Ovary (tissue), 9 donors: ENCODE data around the gene DDRGK1. TPM values are rescaled to one million over a fixed set of nuclear protein-coding genes. Genes with fewer than 3 reads are reported as not detected.

Source experiments
- DNase-seq, 5 donors: peaks; one replicate each; pipeline ENCODE4 v3.0.0-alpha.2; 2019 to 2020
- H3K27ac ChIP-seq, 2 donors: fragments of 200-600 bp; one replicate each; pipeline versions ENCODE4 v1.5.1 to v1.8.0; 2019 to 2022
- H3K27me3 ChIP-seq: fragments of 200-600 bp; one replicate; pipeline ENCODE4 v1.8.0; 2022
- H3K36me3 ChIP-seq: fragments of 200-600 bp; sonication (generic); one replicate; pipeline ENCODE4 v1.5.1; 2019
- H3K4me1 ChIP-seq: one replicate; pipeline ENCODE4 v1.8.1; 2013; ENCODE audit warnings: mild to moderate bottlenecking, moderate library complexity; ENCODE audit not compliant: insufficient read depth
- H3K4me3 ChIP-seq: fragments of 200-600 bp; sonication (generic); one replicate; pipeline ENCODE4 v1.5.1; 2017
- H3K9me3 ChIP-seq, 2 donors: fragments of 200-600 bp in 1 of 2; sonication (generic) in 1 of 2; one replicate each; pipeline versions ENCODE4 v1.5.1 to v1.8.1; 2013 to 2019; ENCODE audit warnings: mild to moderate bottlenecking in 1 of 2, moderate library complexity in 1 of 2
- CTCF ChIP-seq, 3 donors: fragments of 450-650 bp in 2 of 3; fragments of 200-600 bp in 1 of 3; IDR thresholded peaks; one replicate each; pipeline versions ENCODE4 v1.5.1 to v1.8.0; 2016 to 2022; ENCODE audit warnings: antibody characterized with exemption in 3 of 3, mild to moderate bottlenecking in 1 of 3
- EP300 ChIP-seq: sonication (generic); formaldehyde crosslinking; IDR thresholded peaks from one replicate; pipeline ENCODE4 v1.6.1; 2017; ENCODE audit warnings: antibody characterized with exemption
- POLR2A ChIP-seq: fragments of 450-650 bp; IDR thresholded peaks from one replicate; pipeline ENCODE4 v1.6.1; 2017; ENCODE audit warnings: antibody characterized with exemption, mild to moderate bottlenecking, moderate library complexity
- WGBS, 3 donors: extraction: QIAGEN DNeasy Blood & Tissue Kit in 1 of 3; methylation state at CpG; one replicate each; pipeline versions ENCODE4 v1.1.5 to v1.1.7; 2013 to 2017; 5-methylcytosine and 5-hydroxymethylcytosine counted together
- intact Hi-C, 4 donors: fragments of 100-400 bp; cut with DNase I; formaldehyde crosslinking; loops; one replicate each; pipeline versions ENCODE4 v1.11.0 to v1.15.1; 2022 to 2023
- polyA plus RNA-seq, 2 donors: library from polyadenylated mRNA; stranded (reverse); fragments of 200-250 nt in 1 of 2; fragments of 350-450 nt in 1 of 2; fragmentation: Illumina TruSeq in 1 of 2; extraction: RNeasy Lipid Tissue Mini Kit (QIAGEN cat#74804) in 1 of 2; gene quantifications; one replicate each; pipeline ENCODE4 v1.2.3, GENCODE V29; 2013 to 2014
- total RNA-seq, 7 donors: library from RNA; depleted of rRNA in 2 of 7; stranded (reverse); fragments of >200 nt in 2 of 7; fragmentation: NEBNext Ultra II Directional in 3 of 7; extraction: Animal tissue kit (Norgen Biotek cat#: 25700) in 3 of 7; gene quantifications; one replicate each; pipeline versions ENCODE4 v1.1.0 to v1.2.4, GENCODE V29; 2016 to 2023
- donor health status: DM: no; HTN: no; CAD: no; lungs with moderate emphysema.
- donor health status: DM: no; HTN: no; CAD: no.
- donor health status: Bipolar disorder and iron deficiency.
- donor health status: DM: yes; HTN: yes; CAD: no.
- donor health status: DM: no; HTN: no; CAD: no.
- donor health status: DM: yes; HTN: yes; CAD: no.

The DDRGK1 gene
- total and polyA plus RNA-seq, 9 donors = 38.5 to 63.9 (median 52.5) TPM

- Histone ChIP-seq H3K36me3 (no peaks in the 10 kb centered on the region), H3K27me3 (no peaks in the 10 kb centered on the region), H3K9me3 (no peaks in the 10 kb centered on the region), H3K27ac (no peak overlapping the region), H3K4me1 (peaks cover 8% of the 10 kb centered on the region), H3K4me3 (no peak overlapping the region)
- 58 to 70% (median 68%) methylated on average over 5 of the region's 5 CpGs for WGBS, 3 donors
- no peak for DNase-seq
- TF ChIP-seq EP300 (no peak), CTCF (IDR thresholded peaks at IDR 0.05) (no peak), POLR2A (no peak)
- intact Hi-C loops = no loop called here
These were observed 43.0 kb downstream of the DDRGK1 start for GRCh38 chr20:3161316-3162079.

DNA sequence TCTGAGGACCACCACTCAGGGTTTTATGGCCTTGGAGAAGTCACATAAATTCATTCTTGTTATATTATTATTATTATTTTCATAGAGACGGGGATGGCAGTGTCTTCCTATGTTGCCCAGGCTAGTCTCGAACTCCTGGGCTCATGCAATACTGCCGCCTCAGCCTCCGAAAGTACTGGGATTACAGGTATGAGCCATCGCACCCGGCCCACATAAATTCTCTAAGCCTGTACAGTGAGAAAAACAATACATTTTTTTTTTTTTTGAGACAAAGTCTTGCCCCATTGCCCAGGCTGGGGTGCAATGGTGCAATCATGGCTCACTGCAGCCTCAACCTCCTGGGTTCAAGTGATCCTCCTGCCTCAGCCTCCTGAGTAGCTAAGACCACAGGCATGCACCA is 44.1 kb downstream of the DDRGK1 start:
- H3K27me3 ChIP-seq = no peaks in the 10 kb centered on the region
- WGBS, 3 donors = 84 to 91% (median 89%) methylated on average over 6 of the region's 6 CpGs
- no peak for TF ChIP-seq POLR2A
- no peak for TF ChIP-seq EP300
- no peak for TF ChIP-seq CTCF (IDR thresholded peaks at IDR 0.05)
- H3K4me1 ChIP-seq = peaks cover 8% of the 10 kb centered on the region
- no peaks in the 10 kb centered on the region for H3K9me3 ChIP-seq
- no peak for DNase-seq
- intact Hi-C loops = no loop called here
- H3K36me3 ChIP-seq = no peaks in the 10 kb centered on the region
- no peak overlapping the region for H3K4me3 ChIP-seq
- no peak overlapping the region for H3K27ac ChIP-seq

DNA sequence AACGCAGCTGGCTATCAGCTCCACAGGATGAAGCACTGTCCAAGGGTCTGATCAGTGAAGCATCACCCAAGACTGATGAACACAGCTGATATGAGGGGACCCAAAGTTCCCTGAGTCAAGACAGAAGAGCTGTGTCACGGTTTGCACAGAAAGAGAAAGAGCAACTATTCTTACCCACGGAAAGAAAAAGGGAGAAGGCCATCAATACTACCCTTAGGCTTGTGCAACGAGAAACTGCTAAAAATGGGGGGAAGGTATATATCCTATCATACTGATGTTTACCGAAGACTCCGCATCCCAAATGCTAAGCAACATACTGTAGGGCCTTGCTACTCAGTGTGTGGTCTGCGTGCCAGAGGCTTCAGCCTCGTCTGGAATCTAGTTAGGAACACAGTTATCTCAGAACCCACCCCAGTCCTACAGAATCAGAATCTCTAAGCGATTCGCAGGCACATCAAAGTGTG is 45.5 kb downstream of the DDRGK1 start:
- DNase-seq = no peak
- WGBS, 3 donors = 1 to 3% (median 1%) methylated on average over 10 of the region's 10 CpGs
- Histone ChIP-seq H3K4me1 (peaks cover 8% of the 10 kb centered on the region), H3K4me3 (peak overlapping the region; percentile 54), H3K9me3 (no peaks in the 10 kb centered on the region), H3K27ac (peak overlapping the region in 1 of 2 donors; percentile 60), H3K27me3 (no peaks in the 10 kb centered on the region), H3K36me3 (no peaks in the 10 kb centered on the region)
- TF ChIP-seq CTCF (IDR thresholded peaks at IDR 0.05) = no peak
- no peak for TF ChIP-seq POLR2A
- TF ChIP-seq EP300 = no peak
- intact Hi-C loops = no loop called here

GRCh38 chr20:3157817-3158216 is 46.7 kb downstream of the DDRGK1 start:
- Histone ChIP-seq H3K27me3 (no peaks in the 10 kb centered on the region), H3K36me3 (no peaks in the 10 kb centered on the region), H3K9me3 (no peaks in the 10 kb centered on the region), H3K4me1 (peaks cover 8% of the 10 kb centered on the region), H3K27ac (no peak overlapping the region), H3K4me3 (peak overlapping the region; percentile 1)
- DNase-seq = no peak
- WGBS, 3 donors = 66 to 71% (median 67%) methylated on average over 11 of the region's 11 CpGs
- TF ChIP-seq EP300 (no peak), CTCF (IDR thresholded peaks at IDR 0.05) (no peak), POLR2A (no peak)
- intact Hi-C loops = no loop called here
